Measurements from ENCODE around the gene ADRM1. TPM values are rescaled to one million over a fixed set of nuclear protein-coding genes. Genes with fewer than 3 reads are reported as not detected.

The ADRM1 gene
- total and polyA plus RNA-seq, 10 of the 15 experiments (the other 5 are each of a cell fraction or from before 2014, with no cell fraction given), result 3.4 to 213 (median 95.9) TPM

GRCh38 chr20:62314339-62314638 lies 11.5 kb downstream of the ADRM1 start:
- H3K9me3 ChIP-seq (replicated peaks; ENCODE audit: control insufficient read depth, insufficient read depth, low read length), result no peaks in the 10 kb centered on the region; the same call in 2 of the 3 replicates
- DNase-seq (ENCODE audit: low read depth, low spot score) (no peak), FAIRE-seq (no peak), ATAC-seq (no peak)
- RAD21 ChIA-PET (ENCODE audit: unreplicated experiment), result no interaction called here
- H3K9ac ChIP-seq (ENCODE audit: control insufficient read depth, insufficient read depth, low read length), result no peak overlapping the region
- SMC1A ChIA-PET (ENCODE audit: uncharacterized antibody, unreplicated experiment), result no interaction called here
- 72% methylated on average over 12 of the region's 12 CpGs for whole genome bisulfite sequencing (ENCODE audit: insufficient coverage, insufficient replicate concordance, low lambda C conversion rate, missing lambda C conversion rate)
- TF ChIP-seq TCF3 (IDR thresholded peaks at IDR 0.05; ENCODE audit: borderline replicate concordance, insufficient read depth, low read depth, low read length) (no peak), CEBPZ (IDR thresholded peaks at IDR 0.05; ENCODE audit: low read depth, low read length) (no peak), POU2F2 (IDR thresholded peaks at IDR 0.05; ENCODE audit: borderline replicate concordance, low read depth, low read length) (no peak), RB1 (IDR thresholded peaks at IDR 0.05; ENCODE audit: borderline replicate concordance) (no peak)
- no peaks in the 10 kb centered on the region for H3K27me3 ChIP-seq (replicated peaks in 1 of 2; ENCODE audit: control insufficient read depth in 2 of 2, insufficient read depth in 2 of 2, low read length in 1 of 2)
- H3K4me3 ChIP-seq, result no peak overlapping the region
- no peak overlapping the region for H2AFZ ChIP-seq (ENCODE audit: control insufficient read depth, low read depth, low read length)
- in situ Hi-C loops (cut with MboI) (no loop called here), intact Hi-C loops (cut with micrococcal nuclease; ENCODE audit: unreplicated experiment) (no loop called here)
- no peaks in the 10 kb centered on the region for H4K20me1 ChIP-seq (ENCODE audit: control insufficient read depth, insufficient read depth)
- H3K36me3 ChIP-seq (ENCODE audit: control insufficient read depth in 2 of 2, insufficient read depth in 2 of 2, low read length in 1 of 2), result no peaks in the 10 kb centered on the region; a peak in 1 of 4 replicates
- H3K4me1 ChIP-seq (ENCODE audit: control insufficient read depth, insufficient read depth, low read length), result no peaks in the 10 kb centered on the region
- BruUV-seq (replicated peaks), result no TSS peak
- H3K79me2 ChIP-seq (ENCODE audit: control insufficient read depth, insufficient read depth, low read length), result no peaks in the 10 kb centered on the region
- POLR2A ChIA-PET, result no interaction called here
- no peak overlapping the region for H3K4me2 ChIP-seq (ENCODE audit: control insufficient read depth, insufficient read depth)
- no peak overlapping the region for H3K27ac ChIP-seq (ENCODE audit: control insufficient read depth, insufficient read depth)
- CTCF ChIA-PET, result no interaction called here
